ENCODE results near the gene MAP1LC3B2.

Gene MAP1LC3B2

GRCh38 chr12:116520801-116521471 lies 38.2 kb upstream of the MAP1LC3B2 start:
- no peak for TF ChIP-seq CTCF (IDR thresholded peaks at IDR 0.05; ENCODE audit: low read length, missing control alignments)
- peak; percentile 61 for DNase-seq (ENCODE audit: low read depth)
- H3K4me3 ChIP-seq (replicated peaks; ENCODE audit: low read depth, low read length), result no peak overlapping the region

GRCh38 chr12:116524311-116524710 lies 34.9 kb upstream of the MAP1LC3B2 start:
- no peak for TF ChIP-seq CTCF (IDR thresholded peaks at IDR 0.05; ENCODE audit: low read length, missing control alignments)
- DNase-seq (ENCODE audit: low read depth), result no peak
- H3K4me3 ChIP-seq (replicated peaks; ENCODE audit: low read depth, low read length), result no peak overlapping the region

GRCh38 chr12:116524964-116525379 lies 34.2 kb upstream of the MAP1LC3B2 start:
- DNase-seq (ENCODE audit: low read depth), result no peak
- H3K4me3 ChIP-seq (replicated peaks; ENCODE audit: low read depth, low read length), result peak overlapping the region; percentile 10

GRCh38 chr12:116525418-116526001 lies 33.7 kb upstream of the MAP1LC3B2 start:
- no peak overlapping the region for H3K4me3 ChIP-seq (replicated peaks; ENCODE audit: low read depth, low read length)
- peak; percentile 88 for DNase-seq (ENCODE audit: low read depth)
- no peak for TF ChIP-seq CTCF (IDR thresholded peaks at IDR 0.05; ENCODE audit: low read length, missing control alignments)

More at GRCh38 chr12:116524964-116525379, 34.2 kb upstream of the MAP1LC3B2 start:
- TF ChIP-seq CTCF (IDR thresholded peaks at IDR 0.05; ENCODE audit: low read length, missing control alignments), result no peak

- no peak for DNase-seq (ENCODE audit: low read depth)
- H3K4me3 ChIP-seq (replicated peaks; ENCODE audit: low read depth, low read length), result no peak overlapping the region
- TF ChIP-seq CTCF (IDR thresholded peaks at IDR 0.05; ENCODE audit: low read length, missing control alignments), result no peak
Observed at GRCh38 chr12:116528065-116528464, 31.1 kb upstream of the MAP1LC3B2 start.

- TF ChIP-seq CTCF (IDR thresholded peaks at IDR 0.05; ENCODE audit: low read length, missing control alignments), result no peak
- DNase-seq (ENCODE audit: low read depth), result no peak
Observed at GRCh38 chr12:116528498-116528897, 30.7 kb upstream of the MAP1LC3B2 start.

GRCh38 chr12:116529048-116529447 lies 30.1 kb upstream of the MAP1LC3B2 start:
- no peak overlapping the region for H3K4me3 ChIP-seq (replicated peaks; ENCODE audit: low read depth, low read length)
- TF ChIP-seq CTCF (IDR thresholded peaks at IDR 0.05; ENCODE audit: low read length, missing control alignments), result no peak
- DNase-seq (ENCODE audit: low read depth), result no peak

More at GRCh38 chr12:116528498-116528897, 30.7 kb upstream of the MAP1LC3B2 start:
- H3K4me3 ChIP-seq (replicated peaks; ENCODE audit: low read depth, low read length), result no peak overlapping the region

Measured in fibroblast of pulmonary artery (primary cell).